GM18870 (cell line): ENCODE data around the gene OLA1.
A peak's percentile ranks its signal among the peaks of the same experiment; 100 is the strongest.
"Not testable (repeated sequence)": the region's sequence is repeated elsewhere in the genome, so short reads cannot be mapped to it uniquely, and the experiment has no call there.

ENCODE experiments used
- ATAC-seq: cut with Tn5 transposase; IDR thresholded peaks from one replicate; pipeline ENCODE4 v1.9.1; 2021; ENCODE audit warnings: moderate library complexity; ENCODE audit not compliant: unreplicated experiment

The OLA1 gene

GRCh38 chr2:174248187-174248997 is at the start of gene OLA1:
OLA1 (minus strand) TSS chr2:174248532; CDS start chr2:174246815, 1,717 bp downstream.
- ATAC-seq, result peak; percentile 78

- ATAC-seq, result no peak
Observed at GRCh38 chr2:174292908-174293307, 44.6 kb upstream of the OLA1 start.

GRCh38 chr2:174286172-174286571 is 37.8 kb upstream of the OLA1 start:
- no peak for ATAC-seq

- ATAC-seq, result no peak
Observed at GRCh38 chr2:174282441-174282840, 34.1 kb upstream of the OLA1 start.

GRCh38 chr2:174281736-174282135 is 33.4 kb upstream of the OLA1 start:
- ATAC-seq, result no peak

- ATAC-seq, result no peak
Observed at GRCh38 chr2:174280596-174280995, 32.3 kb upstream of the OLA1 start.

- not testable (repeated sequence) for ATAC-seq
Observed at GRCh38 chr2:174270263-174270662, 21.9 kb upstream of the OLA1 start.

- no peak for ATAC-seq
Observed at GRCh38 chr2:174266288-174266687, 18.0 kb upstream of the OLA1 start.

- ATAC-seq, result no peak
Observed at GRCh38 chr2:174263997-174264396, 15.7 kb upstream of the OLA1 start.

GRCh38 chr2:174259981-174260380 is 11.6 kb upstream of the OLA1 start:
- ATAC-seq, result no peak

- no peak for ATAC-seq
Observed at GRCh38 chr2:174254267-174254666, 5.9 kb upstream of the OLA1 start.

GRCh38 chr2:174248998-174249592 is 763 bp upstream of the OLA1 start:
- no peak for ATAC-seq

GRCh38 chr2:174247474-174248186 is 702 bp downstream of the OLA1 start:
- ATAC-seq, result peak; percentile 19

- ATAC-seq, result no peak
Observed at GRCh38 chr2:174246944-174247381, 1.4 kb downstream of the OLA1 start.

GRCh38 chr2:174245628-174246027 is 2.7 kb downstream of the OLA1 start:
- not testable (repeated sequence) for ATAC-seq

- ATAC-seq, result no peak
Observed at GRCh38 chr2:174245065-174245464, 3.3 kb downstream of the OLA1 start.

GRCh38 chr2:174243812-174244211 is 4.5 kb downstream of the OLA1 start:
- ATAC-seq, result no peak

GRCh38 chr2:174240097-174240496 is 8.2 kb downstream of the OLA1 start:
- ATAC-seq, result no peak

- no peak for ATAC-seq
Observed at GRCh38 chr2:174236429-174236828, 11.9 kb downstream of the OLA1 start.

GRCh38 chr2:174235680-174236079 is 12.7 kb downstream of the OLA1 start:
- ATAC-seq, result no peak

- no peak for ATAC-seq
Observed at GRCh38 chr2:174233771-174234275, 14.5 kb downstream of the OLA1 start.

GRCh38 chr2:174227748-174228147 is 20.6 kb downstream of the OLA1 start:
- no peak for ATAC-seq
